ENCODE results near the gene PARD3B. TPM values are rescaled to one million over a fixed set of nuclear protein-coding genes. Genes with fewer than 3 reads are reported as not detected.

Gene PARD3B
- total RNA-seq, 2 donors from 2014 or later: 15.0 to 17.8 TPM

DNA sequence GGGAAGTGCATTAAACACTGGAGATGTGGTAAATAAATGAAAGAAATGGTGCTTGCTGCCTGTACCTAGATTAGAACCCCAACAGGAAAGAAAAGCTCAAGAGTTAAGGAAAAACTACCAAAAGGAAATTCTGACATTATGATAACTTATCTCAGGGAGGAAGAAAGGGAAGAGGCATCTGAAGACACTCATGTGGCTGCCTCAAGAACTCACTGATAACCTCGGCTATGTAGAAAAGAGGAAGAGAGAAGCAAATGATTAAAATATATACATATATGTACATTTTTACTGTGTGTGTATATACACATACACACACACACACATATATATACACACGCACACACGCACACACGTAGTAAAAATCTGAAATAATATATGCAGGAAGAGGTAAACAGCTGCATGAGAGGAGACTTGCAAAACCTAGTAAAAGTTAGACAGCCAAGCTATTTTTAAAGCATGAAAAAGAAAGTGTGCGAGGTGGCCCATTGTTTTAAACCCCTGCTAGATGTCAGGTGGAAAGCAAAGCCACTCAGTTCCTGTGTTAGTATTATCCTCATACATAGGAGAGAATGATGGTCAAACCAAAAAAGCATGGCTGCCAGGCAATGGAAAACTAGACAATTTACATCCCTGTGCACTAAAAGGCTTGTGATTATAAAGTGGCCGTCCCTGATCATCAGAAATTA lies 654.0 kb downstream of the PARD3B start:
- no peaks in the 10 kb centered on the region for H3K36me3 ChIP-seq (replicated peaks in 1 of 2; ENCODE audit: insufficient read depth in 1 of 2, low read depth in 2 of 2)
- intact Hi-C loops (cut with DNase I): no loop called here
- TF ChIP-seq, protein P1, sequence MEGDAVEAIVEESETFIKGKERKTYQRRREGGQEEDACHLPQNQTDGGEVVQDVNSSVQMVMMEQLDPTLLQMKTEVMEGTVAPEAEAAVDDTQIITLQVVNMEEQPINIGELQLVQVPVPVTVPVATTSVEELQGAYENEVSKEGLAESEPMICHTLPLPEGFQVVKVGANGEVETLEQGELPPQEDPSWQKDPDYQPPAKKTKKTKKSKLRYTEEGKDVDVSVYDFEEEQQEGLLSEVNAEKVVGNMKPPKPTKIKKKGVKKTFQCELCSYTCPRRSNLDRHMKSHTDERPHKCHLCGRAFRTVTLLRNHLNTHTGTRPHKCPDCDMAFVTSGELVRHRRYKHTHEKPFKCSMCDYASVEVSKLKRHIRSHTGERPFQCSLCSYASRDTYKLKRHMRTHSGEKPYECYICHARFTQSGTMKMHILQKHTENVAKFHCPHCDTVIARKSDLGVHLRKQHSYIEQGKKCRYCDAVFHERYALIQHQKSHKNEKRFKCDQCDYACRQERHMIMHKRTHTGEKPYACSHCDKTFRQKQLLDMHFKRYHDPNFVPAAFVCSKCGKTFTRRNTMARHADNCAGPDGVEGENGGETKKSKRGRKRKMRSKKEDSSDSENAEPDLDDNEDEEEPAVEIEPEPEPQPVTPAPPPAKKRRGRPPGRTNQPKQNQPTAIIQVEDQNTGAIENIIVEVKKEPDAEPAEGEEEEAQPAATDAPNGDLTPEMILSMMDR (IDR thresholded peaks at IDR 0.05): no peak
- TF ChIP-seq POLR2A (IDR thresholded peaks at IDR 0.05): no peak
- ATAC-seq: no peak
- H3K27me3 ChIP-seq: no peaks in the 10 kb centered on the region
- 80 to 89% methylated on average over 6 of the region's 6 CpGs for WGBS, 2 donors
- no peak overlapping the region for H3K4me3 ChIP-seq
- no peak overlapping the region for H3K27ac ChIP-seq
- no peak for DNase-seq
- no peaks in the 10 kb centered on the region for H3K9me3 ChIP-seq
- H3K4me1 ChIP-seq: no peaks in the 10 kb centered on the region

DNA sequence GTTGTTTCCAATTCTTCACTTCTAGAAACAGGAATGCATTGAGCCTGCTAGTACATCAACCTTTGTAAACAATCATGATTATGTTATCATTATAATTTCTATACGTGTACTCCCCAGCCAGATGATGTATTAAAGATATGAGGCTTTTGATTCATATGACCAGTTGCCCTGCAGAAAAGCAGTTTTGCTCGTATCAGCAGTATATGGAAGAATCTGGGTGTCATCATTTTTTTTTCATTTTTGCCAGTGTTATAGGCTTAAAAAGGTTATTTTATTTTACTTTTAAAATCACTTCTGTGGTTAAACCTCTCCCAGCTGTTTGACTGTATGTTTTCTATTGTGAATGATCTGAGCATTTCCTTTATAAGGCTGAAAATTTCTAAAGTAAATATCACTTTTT lies 665.2 kb downstream of the PARD3B start:
- intact Hi-C loops (cut with DNase I): no loop called here
- ATAC-seq: no peak
- 67 to 73% methylated on average over 2 of the region's 2 CpGs for WGBS, 2 donors
- Histone ChIP-seq H3K36me3 (replicated peaks in 1 of 2; ENCODE audit: insufficient read depth in 1 of 2, low read depth in 2 of 2) (no peaks in the 10 kb centered on the region), H3K27me3 (no peaks in the 10 kb centered on the region), H3K4me1 (no peaks in the 10 kb centered on the region), H3K4me3 (no peak overlapping the region), H3K9me3 (no peaks in the 10 kb centered on the region), H3K27ac (no peak overlapping the region)
- no peak for DNase-seq
- no peak for TF ChIP-seq POLR2A (IDR thresholded peaks at IDR 0.05)
- TF ChIP-seq, protein P1 (IDR thresholded peaks at IDR 0.05): no peak

DNA sequence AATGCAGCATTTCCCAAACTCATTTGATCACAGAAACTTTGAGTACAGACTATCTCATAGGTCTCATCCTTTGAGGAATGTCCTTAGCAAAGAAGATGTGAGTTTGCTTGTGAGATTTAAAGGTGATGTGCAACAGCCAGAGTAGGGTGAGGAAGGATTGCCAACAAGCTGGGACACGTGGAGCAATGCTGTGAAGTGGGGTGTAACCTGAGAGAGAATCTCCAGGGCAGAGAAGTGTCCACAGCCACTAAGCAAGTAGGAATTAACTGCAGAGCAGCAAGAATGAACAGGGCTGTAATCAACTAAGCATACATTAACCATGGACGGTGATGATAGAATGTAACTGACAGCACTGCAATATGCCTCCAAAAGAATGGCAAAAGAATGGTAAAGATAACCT lies 667.1 kb downstream of the PARD3B start:
- Histone ChIP-seq H3K9me3 (no peaks in the 10 kb centered on the region), H3K27ac (no peak overlapping the region), H3K36me3 (replicated peaks in 1 of 2; ENCODE audit: insufficient read depth in 1 of 2, low read depth in 2 of 2) (no peaks in the 10 kb centered on the region), H3K4me1 (no peaks in the 10 kb centered on the region), H3K27me3 (no peaks in the 10 kb centered on the region), H3K4me3 (no peak overlapping the region)
- no peak for ATAC-seq
- no peak for DNase-seq
- TF ChIP-seq POLR2A (IDR thresholded peaks at IDR 0.05): no peak
- TF ChIP-seq, protein P1 (IDR thresholded peaks at IDR 0.05): no peak
- WGBS, 2 donors: 78 to 90% methylated on average over 2 of the region's 2 CpGs
- intact Hi-C loops (cut with DNase I): no loop called here

DNA sequence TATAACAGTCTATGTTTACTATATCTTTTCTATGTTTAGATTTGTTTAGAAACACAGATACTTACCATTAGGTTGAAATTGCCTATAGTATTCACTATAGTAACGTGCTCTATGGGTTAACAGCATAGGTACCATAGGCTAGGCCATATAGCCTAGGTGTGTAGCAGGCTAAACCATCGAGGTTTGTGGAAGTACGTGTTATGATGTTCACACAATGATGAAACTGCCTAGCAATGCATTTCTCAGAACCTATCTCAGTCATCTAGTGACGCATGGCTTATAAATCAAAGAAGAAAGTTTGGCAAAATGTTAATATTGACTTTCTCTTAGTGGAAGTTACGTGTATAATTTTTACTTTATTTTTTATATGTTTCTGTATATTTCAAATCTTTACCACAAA lies 670.8 kb downstream of the PARD3B start:
- H3K4me3 ChIP-seq: no peak overlapping the region
- TF ChIP-seq, protein P1 (IDR thresholded peaks at IDR 0.05): no peak
- no peak for TF ChIP-seq POLR2A (IDR thresholded peaks at IDR 0.05)
- ATAC-seq: no peak
- H3K4me1 ChIP-seq: no peaks in the 10 kb centered on the region
- intact Hi-C loops (cut with DNase I): no loop called here
- H3K27ac ChIP-seq: no peak overlapping the region
- no peaks in the 10 kb centered on the region for H3K27me3 ChIP-seq
- no peak for DNase-seq
- H3K9me3 ChIP-seq: no peaks in the 10 kb centered on the region
- WGBS, 2 donors: 77 to 81% methylated on average over 5 of the region's 5 CpGs
- H3K36me3 ChIP-seq (replicated peaks in 1 of 2; ENCODE audit: insufficient read depth in 1 of 2, low read depth in 2 of 2): no peaks in the 10 kb centered on the region

DNA sequence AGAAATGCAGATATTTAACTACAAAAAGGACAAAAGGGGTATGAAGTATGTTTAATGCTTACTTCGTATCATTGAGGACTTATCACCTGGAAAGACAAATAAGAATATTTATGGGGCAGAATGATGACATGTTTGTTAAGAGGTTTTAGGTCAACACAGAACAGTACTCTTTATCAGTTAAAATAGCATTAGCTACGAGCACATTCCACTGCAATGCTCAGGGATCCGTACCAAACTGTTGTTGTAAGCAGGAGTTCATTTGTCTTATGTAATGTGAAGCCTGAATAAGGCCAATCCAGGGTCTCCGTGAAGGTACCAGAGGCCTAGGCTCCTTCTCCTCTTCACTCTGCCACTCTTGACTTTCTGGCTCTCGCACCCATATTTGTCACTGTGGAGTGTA lies 671.3 kb downstream of the PARD3B start:
- H3K27me3 ChIP-seq: no peaks in the 10 kb centered on the region
- 48 to 61% methylated on average over 5 of the region's 5 CpGs for WGBS, 2 donors
- no peaks in the 10 kb centered on the region for H3K9me3 ChIP-seq
- H3K4me1 ChIP-seq: no peaks in the 10 kb centered on the region
- intact Hi-C loops (cut with DNase I): no loop called here
- H3K4me3 ChIP-seq: no peak overlapping the region
- DNase-seq: no peak
- no peak for ATAC-seq
- TF ChIP-seq, protein P1 (IDR thresholded peaks at IDR 0.05): no peak
- TF ChIP-seq POLR2A (IDR thresholded peaks at IDR 0.05): no peak
- H3K27ac ChIP-seq: no peak overlapping the region
- no peaks in the 10 kb centered on the region for H3K36me3 ChIP-seq (replicated peaks in 1 of 2; ENCODE audit: insufficient read depth in 1 of 2, low read depth in 2 of 2)
